Gastrocnemius medialis (tissue), 4 donors: Measurements from ENCODE around the gene KLHL7. TPM values are rescaled to one million over a fixed set of nuclear protein-coding genes. Genes with fewer than 3 reads are reported as not detected.
A peak's percentile ranks its signal among the peaks of the same experiment; 100 is the strongest.

ENCODE experiments used
- ATAC-seq, 2 donors: fragments of 150-250 bp; one replicate each; pipeline ENCODE4 v1.9.1; 2016
- DNase-seq, 2 donors: peaks; one replicate each; pipeline ENCODE4 v3.0.0-alpha.2; 2019
- H3K27ac ChIP-seq, 4 donors: fragments of 200-600 bp; sonication (generic); 1 replicate in 1 of 4; 2 replicates in 3 of 4; pipeline ENCODE4 v1.5.1; 2016 to 2018; ENCODE audit warnings: mild to moderate bottlenecking in 2 of 4, moderate library complexity in 1 of 4
- H3K27me3 ChIP-seq, 3 donors: fragments of 200-600 bp; sonication (generic) in 2 of 3; 1 replicate in 1 of 3; 2 replicates in 2 of 3; pipeline versions ENCODE4 v1.5.1 to v1.6.0; 2016 to 2019; ENCODE audit warnings: mild to moderate bottlenecking in 1 of 3, moderate library complexity in 1 of 3
- H3K36me3 ChIP-seq, 2 donors: fragments of 200-600 bp; sonication (generic) in 1 of 2; one replicate each; pipeline ENCODE4 v1.5.1; 2017 to 2018
- H3K4me1 ChIP-seq, 2 donors: fragments of 200-600 bp; sonication (generic) in 1 of 2; one replicate each; pipeline ENCODE4 v1.5.1; 2016 to 2017; ENCODE audit warnings: mild to moderate bottlenecking in 2 of 2
- H3K4me3 ChIP-seq, 4 donors: fragments of 200-600 bp; sonication (generic) in 3 of 4; 1 replicate in 1 of 4; 2 replicates in 3 of 4; pipeline ENCODE4 v1.5.1; 2016 to 2019; ENCODE audit warnings: mild to moderate bottlenecking in 2 of 4
- H3K9me3 ChIP-seq, 3 donors: fragments of 200-600 bp; sonication (generic) in 2 of 3; 1 replicate in 1 of 3; 2 replicates in 2 of 3; pipeline ENCODE4 v1.5.1; 2016 to 2019
- CTCF ChIP-seq, 5 experiments: fragments of 450-650 bp in 3 of 5; fragments of 200-600 bp in 2 of 5; sonication (generic) in 2 of 5; IDR thresholded peaks in 4 of 5; conservative IDR thresholded peaks in 1 of 5; 1 replicate in 4 of 5; 2 replicates in 1 of 5; pipeline ENCODE4 v1.5.1; 2016 to 2019; ENCODE audit warnings: antibody characterized with exemption in 5 of 5, mild to moderate bottlenecking in 3 of 5, moderate library complexity in 3 of 5
- POLR2A ChIP-seq, 2 donors: fragments of 450-650 bp; IDR thresholded peaks; one replicate each; pipeline ENCODE4 v1.6.1; 2017; ENCODE audit warnings: antibody characterized with exemption in 2 of 2, mild to moderate bottlenecking in 2 of 2, moderate library complexity in 2 of 2
- in situ Hi-C, 4 donors: fragments of 200-750 bp; cut with MboI; loops; one replicate each; pipeline versions ENCODE4 v1.15.0 to v1.8.0; 2017; ENCODE audit warnings: low sequenced_read_pairs in 4 of 4
- intact Hi-C: fragments of 100-400 bp; cut with DNase I; formaldehyde crosslinking; loops from one replicate; pipeline ENCODE4 v1.15.1; 2023; ENCODE audit warnings: low total_unique reads
- total RNA-seq, 4 donors: library from RNA; depleted of rRNA; stranded (reverse); fragments of >200 nt; gene quantifications; one replicate each; pipeline versions ENCODE4 v1.1.0 to v1.2.3, GENCODE V29; 2016

KLHL7 gene
- total RNA-seq, 4 donors from 2014 or later: 12.2 to 21.4 (median 14.9) TPM

GRCh38 chr7:23100697-23101096, 4.9 kb upstream of the KLHL7 start:
- H3K27ac ChIP-seq: no peak overlapping the region

GRCh38 chr7:23105086-23105643, 420 bp upstream of the KLHL7 start:
- no peak for TF ChIP-seq CTCF (IDR thresholded peaks at IDR 0.05 in 4 of 5, conservative IDR thresholded peaks at IDR 0.05 in 1 of 5)
- TF ChIP-seq POLR2A (IDR thresholded peaks at IDR 0.05): no peak
- H3K27me3 ChIP-seq: no peaks in the 10 kb centered on the region
- H3K36me3 ChIP-seq: no peaks in the 10 kb centered on the region
- DNase-seq (no peak), ATAC-seq (peak; percentile 35 to 44)
- H3K27ac ChIP-seq: peak overlapping the region; percentile 87 to 96 (median 92)
- intact Hi-C loops (loop anchor here (1.0 to 5.0 kb wide), 5 partner anchors 18 to 283 kb away; partner anchors contain the start of genes HYCC1, NUP42 and TOMM7), in situ Hi-C loops (loop anchor here in 1 of 4 donors (10.0 kb wide), 1 partner anchor 80 kb away; the partner anchor contains the start of gene NUP42)
- H3K4me1 ChIP-seq: peaks cover 33 to 45% of the 10 kb centered on the region in 2 donors
- no peaks in the 10 kb centered on the region for H3K9me3 ChIP-seq
- H3K4me3 ChIP-seq: peak overlapping the region; percentile 84 to 99 (median 88)

More at GRCh38 chr7:23100697-23101096, 4.9 kb upstream of the KLHL7 start:
- no peak for TF ChIP-seq CTCF (IDR thresholded peaks at IDR 0.05 in 4 of 5, conservative IDR thresholded peaks at IDR 0.05 in 1 of 5)
- no peak for TF ChIP-seq POLR2A (IDR thresholded peaks at IDR 0.05)
- intact Hi-C loops (no loop called here), in situ Hi-C loops (loop anchor here in 3 of 4 donors (5.0 to 10.0 kb wide), 2 partner anchors 82 to 84 kb away; partner anchors contain the start of gene NUP42 (in 3 of the 3))
- Histone ChIP-seq H3K27me3 (no peaks in the 10 kb centered on the region), H3K4me1 (peaks cover 0 to 6% of the 10 kb centered on the region in 2 donors), H3K9me3 (no peaks in the 10 kb centered on the region), H3K4me3 (no peak overlapping the region), H3K36me3 (no peaks in the 10 kb centered on the region)
- ATAC-seq (no peak), DNase-seq (no peak)

GRCh38 chr7:23106057-23106822, 655 bp downstream of the KLHL7 start:
- ATAC-seq (peak; percentile 52 to 66), DNase-seq (peak; percentile 5 to 47)
- H3K9me3 ChIP-seq: no peaks in the 10 kb centered on the region
- peak overlapping the region; percentile 84 to 99 (median 88) for H3K4me3 ChIP-seq
- H3K36me3 ChIP-seq: no peaks in the 10 kb centered on the region
- in situ Hi-C loops: loop anchor here in 1 of 4 donors (10.0 kb wide), 1 partner anchor 79 kb away; the partner anchor contains the start of gene NUP42
- no peak for TF ChIP-seq POLR2A (IDR thresholded peaks at IDR 0.05)
- TF ChIP-seq CTCF (IDR thresholded peaks at IDR 0.05 in 4 of 5, conservative IDR thresholded peaks at IDR 0.05 in 1 of 5): peak in 1 of 5 experiments; percentile 19
- peaks cover 37 to 52% of the 10 kb centered on the region in 2 donors for H3K4me1 ChIP-seq
- H3K27me3 ChIP-seq: no peaks in the 10 kb centered on the region
- intact Hi-C loops: loop anchor here (5.0 kb wide), 3 partner anchors 94 to 284 kb away; partner anchors contain the start of genes HYCC1 and TOMM7
- peak overlapping the region; percentile 87 to 96 (median 92) for H3K27ac ChIP-seq

- in situ Hi-C loops: loop anchor here in 1 of 4 donors (10.0 kb wide), 1 partner anchor 78 kb away; the partner anchor contains the start of gene NUP42
- Histone ChIP-seq H3K9me3 (no peaks in the 10 kb centered on the region), H3K36me3 (no peaks in the 10 kb centered on the region), H3K27ac (peak overlapping the region in 3 of 4 donors; percentile 88 to 96 (median 95)), H3K27me3 (no peaks in the 10 kb centered on the region), H3K4me1 (peaks cover 37 to 55% of the 10 kb centered on the region in 2 donors), H3K4me3 (peak overlapping the region; percentile 84 to 99 (median 88))
- intact Hi-C loops: loop anchor here (5.0 kb wide), 3 partner anchors 95 to 285 kb away; partner anchors contain the start of genes HYCC1 and TOMM7
- DNase-seq (no peak), ATAC-seq (no peak)
- TF ChIP-seq POLR2A (IDR thresholded peaks at IDR 0.05) (no peak), CTCF (IDR thresholded peaks at IDR 0.05 in 4 of 5, conservative IDR thresholded peaks at IDR 0.05 in 1 of 5) (no peak)
These were observed 1.5 kb downstream of the KLHL7 start for GRCh38 chr7:23106823-23107663.
